ENCODE data around the gene UBE2E3.
"Not testable (repeated sequence)": the region's sequence is repeated elsewhere in the genome, so short reads cannot be mapped to it uniquely, and the experiment has no call there.

UBE2E3 gene

DNA sequence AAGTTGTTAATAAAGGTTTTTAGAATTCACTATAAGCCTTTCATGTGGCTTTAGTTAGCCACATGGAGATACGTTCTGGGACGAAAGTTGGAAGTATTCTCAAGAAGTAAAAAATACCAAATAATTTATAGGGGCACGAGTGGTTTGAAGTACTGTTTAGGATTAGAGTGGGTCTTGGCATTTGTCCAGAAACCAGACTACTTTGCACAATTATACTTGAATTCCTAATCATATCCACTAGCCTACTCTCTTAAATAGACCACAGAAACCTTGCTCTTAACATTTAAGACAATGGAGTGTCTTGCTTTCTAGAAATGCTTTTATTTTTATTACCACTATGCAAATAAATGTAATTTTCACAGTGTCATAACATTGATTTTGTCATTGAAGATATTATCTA lies 44.6 kb downstream of the UBE2E3 start:
- DNase-seq (ENCODE audit: low spot score) = no peak

DNA sequence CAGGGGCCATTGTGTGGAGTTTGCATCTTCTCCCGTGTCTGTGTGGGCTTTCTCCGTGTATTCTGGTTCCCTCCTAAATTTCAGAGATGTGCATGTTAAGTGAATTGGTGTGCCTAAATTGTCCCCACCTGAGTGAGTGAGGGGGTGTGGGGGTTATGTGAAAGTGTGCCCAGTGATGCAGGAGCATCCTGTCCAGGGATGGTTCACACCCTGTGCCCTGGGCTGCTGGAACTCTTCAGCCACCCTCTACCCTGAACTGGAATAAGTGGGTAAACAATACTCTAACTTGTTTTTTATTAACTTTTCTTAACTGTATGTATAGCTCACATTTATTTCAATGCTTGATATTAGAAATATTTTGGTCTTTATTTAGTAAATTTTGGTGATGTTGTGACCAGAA lies 56.0 kb downstream of the UBE2E3 start:
- no peak for DNase-seq (ENCODE audit: low spot score)

DNA sequence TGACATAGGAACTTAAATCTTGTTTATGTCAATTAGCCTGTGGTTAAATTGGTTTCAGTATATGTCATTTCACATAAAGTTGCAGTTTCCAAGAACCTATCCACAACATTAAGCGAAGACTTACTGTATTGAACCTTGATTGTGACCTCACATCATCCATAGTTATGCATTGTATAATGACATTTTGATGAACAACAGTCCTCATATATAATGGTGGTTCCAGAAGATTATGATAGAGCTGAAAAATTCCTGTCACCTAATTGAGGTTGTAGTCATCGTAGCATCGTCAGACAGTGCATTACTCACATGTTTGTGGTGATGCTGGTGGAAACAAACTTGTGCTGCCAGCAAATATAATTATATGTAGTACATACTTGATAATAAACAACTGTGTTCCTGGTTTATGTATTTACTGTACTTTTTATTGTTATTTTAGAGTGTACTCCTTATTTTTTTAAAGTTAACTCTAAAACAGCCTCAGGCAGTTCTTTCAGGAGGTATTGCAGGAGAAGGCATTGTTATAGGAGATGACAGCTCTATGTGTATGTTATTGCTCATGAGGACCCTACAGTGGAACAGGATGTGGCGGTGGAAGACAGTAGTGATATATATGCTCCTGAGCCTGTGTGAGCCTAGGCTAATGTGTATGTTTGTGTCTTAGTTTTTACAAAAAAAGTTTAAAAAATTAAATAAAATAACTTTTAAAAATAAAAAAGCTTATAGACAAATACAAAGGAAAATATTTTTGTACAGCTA lies 56.6 kb downstream of the UBE2E3 start:
- DNase-seq (ENCODE audit: low spot score) = peak; percentile 6

DNA sequence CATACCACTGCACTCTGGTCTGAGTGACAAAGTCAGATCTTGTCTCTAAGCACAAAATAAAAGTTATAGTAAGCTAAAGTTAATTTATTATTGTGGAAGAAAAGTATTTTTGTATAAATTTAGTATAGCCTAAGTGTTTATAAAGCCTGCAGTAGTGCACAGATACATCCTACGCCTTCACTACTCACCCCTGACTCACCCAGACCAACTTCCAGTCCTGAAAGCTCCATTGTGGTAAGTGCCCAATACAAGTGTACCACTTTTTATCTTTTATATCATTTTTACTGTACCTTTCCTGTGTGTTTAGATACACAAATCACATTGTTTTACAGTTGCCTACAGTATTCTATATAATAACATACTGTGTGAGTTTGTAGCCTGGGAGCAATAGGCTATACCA lies 57.5 kb downstream of the UBE2E3 start:
- DNase-seq (ENCODE audit: low spot score) = peak; percentile 6

DNA sequence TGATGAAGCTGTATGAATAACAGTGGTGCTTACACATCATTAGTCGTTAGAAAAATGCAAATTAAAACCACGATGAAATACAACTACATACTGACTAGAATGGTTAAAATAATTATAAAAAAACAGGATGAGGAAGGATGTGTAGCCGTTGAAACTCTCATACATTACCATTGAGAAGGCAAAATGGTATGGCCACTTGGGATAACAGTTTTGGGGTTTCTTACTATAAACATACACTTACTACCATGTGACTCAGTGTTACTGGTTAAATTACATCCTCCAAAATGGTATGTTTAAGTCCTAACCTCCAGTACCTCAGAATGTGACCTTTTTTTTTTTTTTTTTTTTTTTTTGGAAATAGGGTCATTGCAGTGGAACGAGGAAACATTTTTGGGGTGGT lies 58.4 kb downstream of the UBE2E3 start:
- DNase-seq (ENCODE audit: low spot score) = no peak

DNA sequence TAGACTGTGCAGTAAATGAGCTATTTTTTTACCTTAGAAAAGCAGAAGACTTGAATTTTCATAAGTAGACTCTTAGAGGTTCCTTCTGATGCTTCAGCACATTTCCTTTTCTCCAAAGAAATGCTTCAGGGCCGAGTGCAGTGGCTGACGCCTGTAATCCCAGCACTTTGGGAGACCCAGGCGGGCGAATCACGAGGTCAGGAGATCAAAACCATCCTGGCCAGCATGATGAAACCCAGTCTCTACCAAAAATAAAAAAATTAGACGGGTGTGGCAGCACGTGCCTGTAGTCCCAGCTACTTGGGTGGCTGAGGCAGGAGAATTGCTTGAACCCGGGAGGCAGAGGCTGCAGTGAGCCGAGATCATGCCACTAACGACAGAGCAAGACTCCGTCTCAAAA lies 60.4 kb downstream of the UBE2E3 start:
- not testable (repeated sequence) for DNase-seq (ENCODE audit: low spot score)

DNA sequence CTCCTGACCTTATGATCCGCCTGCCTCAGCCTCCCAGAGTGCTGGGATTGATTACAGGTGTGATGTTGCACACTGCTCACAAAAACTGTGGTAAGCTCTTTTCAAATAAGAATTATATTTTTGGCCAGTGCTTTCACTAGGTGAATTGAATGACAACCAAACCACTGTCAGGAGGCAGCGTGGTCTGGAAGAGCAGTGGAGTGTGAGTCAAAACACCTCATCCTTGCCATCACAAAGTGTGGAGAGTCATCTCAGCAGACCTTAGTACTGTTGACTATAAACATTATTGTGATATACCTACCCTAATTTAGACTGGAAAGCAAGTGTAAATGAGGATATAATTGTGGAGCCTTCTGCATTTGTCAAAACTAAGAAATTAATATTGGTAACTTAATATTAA lies 61.3 kb downstream of the UBE2E3 start:
- no peak for DNase-seq (ENCODE audit: low spot score)

DNA sequence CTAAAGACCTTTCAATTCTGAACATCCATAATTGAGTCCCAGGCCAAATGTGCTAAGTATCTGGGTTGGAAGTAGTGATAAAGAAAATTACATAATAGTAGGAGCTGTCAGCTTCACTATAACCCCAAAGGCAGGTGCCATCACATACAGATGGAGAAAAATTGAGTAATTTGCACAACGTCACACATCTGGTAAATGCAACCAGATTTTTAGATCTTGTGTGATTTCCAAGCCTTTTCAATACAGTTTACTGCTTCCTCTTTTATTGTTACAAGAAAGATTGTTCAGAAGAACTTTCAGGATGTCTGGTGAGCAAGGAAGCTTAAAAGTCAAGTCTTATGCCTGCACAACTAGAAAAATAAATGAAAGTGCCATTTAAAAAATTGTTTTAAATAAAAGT lies 62.3 kb downstream of the UBE2E3 start:
- DNase-seq (ENCODE audit: low spot score) = no peak

DNA sequence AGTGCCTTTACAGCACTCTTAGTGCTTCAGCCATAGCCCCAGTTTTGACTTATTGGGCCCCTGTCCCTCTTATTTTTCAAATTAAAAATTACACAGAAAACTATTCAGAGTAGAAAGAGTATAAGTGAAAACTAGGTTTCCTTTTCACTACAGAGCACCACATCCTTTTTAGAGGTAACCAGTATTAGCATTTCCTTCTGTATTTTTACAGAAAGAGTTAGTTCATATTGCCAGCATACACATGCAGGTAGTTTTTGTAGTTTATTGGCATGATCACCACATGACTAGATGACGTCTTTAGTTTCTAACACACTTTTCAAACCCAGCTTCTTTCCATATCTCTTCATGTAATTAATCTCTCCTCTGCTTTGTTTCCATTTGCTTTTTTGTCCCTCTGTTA lies 66.4 kb downstream of the UBE2E3 start:
- no peak for DNase-seq (ENCODE audit: low spot score)

DNA sequence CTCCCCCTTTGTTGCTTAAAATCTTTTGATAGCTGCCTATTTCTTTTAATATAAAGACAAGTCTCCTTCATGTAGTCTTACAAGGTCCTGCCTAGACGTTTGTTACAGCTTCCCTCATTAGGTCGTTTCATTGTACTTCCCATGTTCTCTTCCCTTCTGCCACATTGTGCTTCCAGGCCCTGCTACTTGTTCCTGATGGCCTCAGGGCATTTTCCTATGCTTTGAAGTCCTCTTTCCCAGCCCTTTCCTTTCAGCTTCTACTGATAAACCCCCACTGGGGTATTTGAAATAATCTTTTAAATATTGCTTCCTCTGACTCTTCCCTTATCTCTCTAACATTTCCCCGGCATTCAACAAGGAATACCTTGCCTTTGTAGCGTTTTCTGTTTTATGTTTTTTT lies 67.4 kb downstream of the UBE2E3 start:
- no peak for DNase-seq (ENCODE audit: low spot score)

DNA sequence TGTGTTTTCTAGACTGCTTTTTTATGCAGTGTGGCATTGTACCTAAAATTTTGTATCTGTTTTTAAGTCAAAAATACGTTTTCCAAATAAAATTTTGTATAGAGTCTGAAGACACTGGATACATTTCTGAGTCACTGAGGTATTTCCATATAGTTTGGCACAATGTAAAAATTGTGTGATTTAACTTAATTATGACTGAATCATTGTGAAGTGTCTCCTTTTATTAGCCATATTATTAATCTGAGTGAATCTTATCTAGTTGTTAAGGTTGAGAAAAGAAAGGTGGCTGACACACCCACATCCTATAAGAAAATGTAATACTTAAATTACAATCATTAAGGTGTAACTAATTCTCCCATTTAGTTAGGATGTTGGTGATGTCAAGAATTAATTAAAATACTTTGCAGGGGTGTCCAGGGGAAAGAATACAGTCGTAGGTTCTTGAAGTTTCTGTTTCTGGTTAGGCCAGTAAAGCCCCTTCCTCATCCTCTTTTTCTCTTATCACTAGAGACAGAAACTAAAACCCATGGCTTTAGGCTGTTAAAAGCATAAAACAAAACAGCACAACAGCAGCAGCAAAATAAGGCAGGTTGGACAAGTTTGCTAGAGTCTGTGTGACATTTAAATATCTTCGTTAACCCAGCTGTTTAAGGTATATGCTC lies 71.6 kb downstream of the UBE2E3 start:
- DNase-seq (ENCODE audit: low spot score) = no peak

DNA sequence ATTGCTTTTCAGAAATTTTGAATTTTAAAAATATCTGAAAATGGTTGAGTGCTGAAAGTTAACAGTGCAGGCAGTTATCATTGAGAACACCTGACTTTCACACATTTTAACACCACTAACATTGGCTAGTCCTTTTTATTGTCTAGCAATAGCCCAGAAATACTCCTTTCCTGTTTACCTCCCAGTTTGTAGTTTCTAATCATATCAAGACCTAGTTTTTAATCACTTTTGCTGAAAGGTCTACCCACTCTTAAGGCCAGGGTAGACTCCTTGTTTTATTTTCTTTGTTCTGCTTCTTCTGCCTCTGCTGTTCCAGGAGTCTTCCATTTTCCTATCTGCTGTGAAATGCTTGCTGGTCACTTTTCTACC lies 72.1 kb downstream of the UBE2E3 start:
- DNase-seq (ENCODE audit: low spot score) = no peak

DNA sequence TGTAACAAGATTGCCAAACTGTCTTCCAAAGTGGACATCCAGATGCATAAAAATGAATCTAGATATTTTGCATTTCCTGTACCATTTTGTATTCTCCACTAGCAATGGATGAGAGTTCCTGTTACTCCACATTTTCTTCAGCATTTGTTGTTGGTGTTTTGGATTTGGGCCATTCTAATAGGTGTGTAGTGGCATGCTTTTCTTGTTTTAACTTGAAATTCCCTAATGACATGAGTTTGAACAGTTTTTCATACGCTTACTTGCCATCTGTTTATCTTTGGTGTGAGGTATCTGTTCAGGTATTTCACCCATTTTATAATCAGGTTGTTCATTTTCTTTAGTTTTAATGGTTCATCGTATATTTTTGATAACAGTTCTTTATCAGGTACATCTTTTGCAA lies 73.9 kb downstream of the UBE2E3 start:
- DNase-seq (ENCODE audit: low spot score) = no peak

DNA sequence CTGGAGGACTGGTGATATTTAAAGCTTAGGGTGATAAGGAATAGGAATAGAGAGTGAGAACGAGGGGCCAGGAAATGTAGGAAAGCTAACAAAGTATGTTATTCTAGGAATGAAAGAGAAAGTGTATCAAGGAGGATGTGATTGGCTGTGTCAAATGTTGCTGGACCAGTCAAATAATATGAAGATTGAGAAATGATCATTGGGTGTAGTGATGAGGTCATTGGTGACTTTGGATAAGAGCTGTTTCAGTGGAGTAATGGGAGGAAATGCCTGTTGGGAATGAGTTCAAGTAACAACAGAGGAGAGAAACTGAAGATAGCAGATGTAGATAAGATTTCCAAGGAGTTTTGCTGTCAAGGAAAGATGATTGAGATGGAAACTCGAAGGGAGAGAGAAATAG lies 74.4 kb downstream of the UBE2E3 start:
- DNase-seq (ENCODE audit: low spot score) = no peak

DNA sequence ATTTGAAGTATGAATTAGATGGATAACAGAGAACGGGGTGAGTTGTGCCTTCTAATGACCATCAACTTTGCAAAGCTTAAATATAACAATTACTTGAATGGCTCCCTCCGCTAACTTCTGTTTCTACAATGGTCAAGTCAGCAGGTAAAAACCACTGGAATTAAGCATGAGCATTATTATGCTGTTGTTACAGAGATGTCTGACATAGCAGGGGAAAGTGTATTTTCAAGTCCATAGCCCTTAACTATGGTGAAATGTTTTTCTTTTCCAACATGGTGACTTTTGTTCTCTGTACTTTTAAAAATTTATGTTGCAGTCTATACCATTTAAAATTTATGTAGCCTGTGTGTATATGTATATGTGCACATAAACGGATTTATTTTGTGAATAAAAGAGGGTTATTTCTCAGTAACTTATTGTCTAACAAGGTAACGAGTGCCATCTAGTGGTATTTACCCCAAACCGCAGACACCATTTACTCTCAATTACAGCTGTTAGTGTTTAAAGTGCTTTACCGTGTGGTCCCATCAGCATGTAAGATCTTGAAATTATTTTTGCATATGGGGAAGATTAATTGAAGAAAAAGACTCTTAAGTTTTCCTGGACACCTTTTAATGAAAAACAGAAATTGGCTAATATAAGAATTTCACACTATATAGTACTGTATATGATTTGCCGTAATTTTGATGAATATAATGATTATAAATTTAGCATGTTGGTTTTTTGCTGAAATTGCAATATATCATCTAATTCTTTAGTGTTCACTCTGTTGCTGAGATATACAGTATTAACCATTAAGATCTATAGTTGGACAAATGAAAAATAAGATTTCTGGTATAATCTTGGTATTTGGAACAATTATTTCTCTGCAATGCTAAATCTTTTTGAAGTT lies 78.2 kb downstream of the UBE2E3 start:
- no peak for DNase-seq (ENCODE audit: low spot score)

DNA sequence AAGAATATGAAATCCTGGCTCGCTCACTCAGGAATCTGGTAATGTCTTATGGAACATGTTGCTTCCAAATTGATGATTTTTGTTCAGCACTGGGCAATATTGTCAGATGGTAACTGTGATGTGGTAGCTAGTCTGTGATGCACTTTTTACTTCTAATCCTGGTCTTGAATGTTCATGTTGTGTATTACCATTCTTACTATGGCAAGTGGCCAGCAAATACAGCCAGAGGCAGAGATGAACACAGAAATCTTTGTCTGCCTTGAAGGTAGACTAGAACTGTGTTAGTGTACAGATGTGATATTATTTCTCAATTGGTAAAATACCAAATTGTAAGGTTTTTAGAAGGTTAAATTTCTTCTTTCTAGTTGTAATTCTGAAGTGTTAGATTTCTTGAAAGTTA lies 83.3 kb downstream of the UBE2E3 start:
- DNase-seq (ENCODE audit: low spot score) = no peak

DNA sequence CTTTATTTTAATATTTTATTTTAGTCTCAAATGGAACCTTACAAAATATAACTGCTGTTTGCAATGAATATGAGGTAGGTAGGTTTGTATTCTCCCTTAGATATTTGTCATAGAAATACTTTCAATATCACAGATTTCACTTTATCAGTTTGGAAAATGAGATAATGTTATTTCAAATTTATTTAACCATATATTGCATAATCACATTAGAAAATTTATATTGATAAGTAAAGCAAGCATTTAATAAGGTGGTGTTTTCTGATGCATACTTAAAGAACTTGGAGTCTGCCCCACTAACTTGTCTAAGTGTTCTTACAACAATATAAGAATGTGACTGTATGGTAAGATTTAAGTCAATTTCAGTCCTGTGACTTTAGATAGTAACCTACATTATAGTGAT lies 85.1 kb downstream of the UBE2E3 start:
- DNase-seq (ENCODE audit: low spot score) = no peak

DNA sequence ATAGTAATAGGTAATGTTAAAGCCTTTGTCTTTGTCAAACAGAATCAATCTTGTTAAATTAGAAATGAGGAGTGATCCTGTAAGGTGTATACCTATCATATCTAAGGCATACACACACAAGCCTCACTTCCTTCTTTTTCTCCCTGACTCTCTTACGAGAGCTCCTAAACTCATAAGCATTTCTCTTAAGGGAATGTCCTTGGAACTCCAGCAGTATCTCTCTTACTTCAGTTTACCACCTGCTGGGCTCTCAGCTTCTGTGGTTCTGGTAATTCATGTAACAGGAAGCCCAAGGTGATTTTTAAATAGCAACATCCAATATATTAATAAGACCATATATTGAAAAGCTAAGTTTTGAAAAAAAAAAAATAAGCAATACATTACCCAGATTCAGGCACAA lies 85.9 kb downstream of the UBE2E3 start:
- no peak for DNase-seq (ENCODE audit: low spot score)

DNA sequence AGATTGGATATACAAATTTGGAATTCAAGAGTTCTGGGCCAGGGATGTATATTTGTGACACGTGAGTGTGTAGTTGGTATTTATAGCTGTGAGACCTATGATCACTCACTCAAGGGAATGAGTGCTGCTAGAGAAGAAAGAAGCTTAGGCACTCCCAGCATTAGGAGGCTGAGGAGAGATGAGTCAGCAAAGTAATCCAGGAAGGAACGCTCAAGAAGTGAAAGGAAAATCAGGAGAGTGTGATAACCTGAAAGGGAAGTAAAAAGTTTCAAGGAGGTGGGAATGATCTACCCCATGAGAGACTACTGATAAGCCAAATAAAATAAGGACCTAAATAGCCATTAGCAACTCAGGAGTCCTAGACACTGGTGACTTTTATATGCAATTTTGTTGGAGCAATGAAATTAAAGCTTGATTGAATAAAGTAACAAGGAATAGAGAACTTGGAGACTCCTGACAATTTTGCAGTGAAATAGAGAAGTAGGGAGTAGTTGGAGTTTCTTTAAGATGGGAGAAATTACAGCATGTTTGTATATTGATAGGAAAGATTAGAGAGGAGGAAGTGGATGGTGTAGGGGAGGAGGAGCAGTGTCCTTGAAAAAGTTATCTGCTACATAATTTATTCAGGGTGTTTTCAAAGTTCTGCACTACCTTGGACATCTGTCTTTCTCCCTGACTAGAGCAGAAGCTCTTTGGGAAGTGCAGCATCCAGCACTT lies 89.9 kb downstream of the UBE2E3 start:
- no peak for DNase-seq (ENCODE audit: low spot score)

DNA sequence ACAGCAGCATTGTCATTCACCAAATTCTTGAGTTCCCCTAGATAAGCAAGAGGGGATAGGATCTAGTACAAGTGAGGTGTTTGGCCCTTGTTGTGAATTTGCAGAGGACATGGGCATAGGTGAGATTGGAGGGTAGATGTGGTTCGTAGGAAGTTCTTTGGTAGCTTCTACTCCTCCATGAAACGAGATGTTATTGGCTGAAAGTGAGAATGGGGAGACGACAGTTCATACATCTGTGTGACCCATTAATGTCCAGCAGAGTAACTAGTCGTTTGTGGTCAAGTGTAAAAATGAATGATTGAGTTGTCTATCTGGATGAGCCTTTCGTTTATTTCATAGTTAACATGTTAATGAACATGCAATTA lies 90.4 kb downstream of the UBE2E3 start:
- no peak for DNase-seq (ENCODE audit: low spot score)

DNA sequence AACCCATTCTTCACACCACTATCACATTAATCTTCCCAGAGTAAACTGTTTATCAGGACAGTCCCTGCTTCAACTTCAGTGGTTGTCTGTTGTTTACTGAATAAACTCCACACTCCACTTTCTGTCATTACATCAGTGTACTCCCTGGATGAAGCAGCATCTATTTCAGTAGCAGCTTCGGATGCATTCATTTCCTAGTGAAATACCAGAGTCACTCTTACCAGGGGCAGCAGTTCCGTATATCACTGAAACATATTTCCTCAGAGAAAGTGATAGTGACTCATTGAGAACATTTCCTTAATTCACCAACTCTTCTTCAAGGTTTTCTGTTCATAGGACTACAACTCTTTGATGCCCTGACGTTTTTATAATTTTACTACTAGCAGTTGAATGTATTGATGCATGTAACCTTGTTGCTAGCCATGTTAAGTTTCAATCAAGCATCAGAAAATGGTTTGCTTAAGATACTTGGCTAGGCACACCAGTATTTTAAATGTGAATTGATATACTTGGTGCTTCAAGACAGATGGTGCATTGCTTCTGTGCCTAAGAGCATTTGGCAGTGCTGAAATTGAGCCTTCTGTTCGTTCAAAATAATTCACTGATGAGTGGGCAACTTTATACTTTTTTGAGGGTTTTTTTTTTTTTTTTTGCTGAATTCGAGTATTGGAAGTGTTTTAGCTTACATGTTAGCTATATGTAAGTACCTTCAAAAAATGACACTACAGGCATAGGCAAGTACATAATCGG lies 92.3 kb downstream of the UBE2E3 start:
- no peak for DNase-seq (ENCODE audit: low spot score)

DNA sequence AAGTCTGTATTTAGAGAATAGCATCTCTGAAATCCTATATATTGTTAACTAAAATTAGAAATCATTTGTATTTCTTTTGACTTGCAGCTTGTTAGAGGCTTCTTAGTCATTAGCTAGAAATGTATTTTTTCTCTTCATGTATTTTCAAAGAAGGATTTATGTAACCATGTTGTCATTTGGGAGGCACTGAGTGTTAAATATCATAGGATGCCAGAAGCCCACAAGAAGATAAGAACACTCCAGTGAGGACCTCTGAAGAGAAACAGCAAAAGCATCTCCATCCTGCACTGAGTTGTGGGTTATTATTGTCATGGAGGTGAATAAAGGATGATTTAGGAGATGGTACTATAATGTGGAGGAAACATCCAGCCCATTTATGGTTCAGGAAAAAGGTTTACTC lies 93.5 kb downstream of the UBE2E3 start:
- DNase-seq (ENCODE audit: low spot score) = no peak
